Ishikawa (cell line): Measurements from ENCODE around the gene SYCN.

Experiments
- CEBPB ChIP-seq: IDR thresholded peaks from 2 replicates; pipeline ENCODE4 v1.6.1; 2012
- CREB1 ChIP-seq: IDR thresholded peaks from 2 replicates; pipeline ENCODE4 v1.6.1; 2012; ENCODE audit warnings: low read depth
- EGR1 ChIP-seq: IDR thresholded peaks from 2 replicates; pipeline ENCODE4 v1.6.1; 2012
- EP300 ChIP-seq: IDR thresholded peaks from 2 replicates; pipeline ENCODE4 v1.6.1; 2012; ENCODE audit warnings: borderline replicate concordance
- FOXM1 ChIP-seq: IDR thresholded peaks from 2 replicates; pipeline ENCODE4 v1.6.1; 2012; ENCODE audit warnings: low read depth, borderline replicate concordance
- NFIC ChIP-seq: IDR thresholded peaks from 2 replicates; pipeline ENCODE4 v1.6.1; 2012
- RAD21 ChIP-seq: IDR thresholded peaks from 2 replicates; pipeline ENCODE4 v1.6.1; 2012; ENCODE audit warnings: low read depth
- TAF1 ChIP-seq: IDR thresholded peaks from 2 replicates; pipeline ENCODE4 v1.6.1; 2012; ENCODE audit warnings: low read depth, mild to moderate bottlenecking
- TCF12 ChIP-seq: IDR thresholded peaks from 2 replicates; pipeline ENCODE4 v1.6.1; 2012; ENCODE audit warnings: low read depth
- TEAD4 ChIP-seq: IDR thresholded peaks from 2 replicates; pipeline ENCODE4 v1.6.1; 2012
- YY1 ChIP-seq: IDR thresholded peaks from 2 replicates; pipeline ENCODE4 v1.6.1; 2012; ENCODE audit warnings: low read depth
- ZBTB7A ChIP-seq: IDR thresholded peaks from 2 replicates; pipeline ENCODE4 v1.6.1; 2012; ENCODE audit warnings: low read depth
- TF ChIP-seq, protein P1 (sequence below): IDR thresholded peaks from 2 replicates; pipeline ENCODE4 v1.6.1; 2012; ENCODE audit warnings: low read depth, mild to moderate bottlenecking
- TF ChIP-seq, protein P2 (sequence below): IDR thresholded peaks from 2 replicates; pipeline ENCODE4 v1.6.1; 2012
- TF ChIP-seq, protein P3 (sequence below): IDR thresholded peaks from 2 replicates; pipeline ENCODE4 v1.6.1; 2012

Gene SYCN

DNA sequence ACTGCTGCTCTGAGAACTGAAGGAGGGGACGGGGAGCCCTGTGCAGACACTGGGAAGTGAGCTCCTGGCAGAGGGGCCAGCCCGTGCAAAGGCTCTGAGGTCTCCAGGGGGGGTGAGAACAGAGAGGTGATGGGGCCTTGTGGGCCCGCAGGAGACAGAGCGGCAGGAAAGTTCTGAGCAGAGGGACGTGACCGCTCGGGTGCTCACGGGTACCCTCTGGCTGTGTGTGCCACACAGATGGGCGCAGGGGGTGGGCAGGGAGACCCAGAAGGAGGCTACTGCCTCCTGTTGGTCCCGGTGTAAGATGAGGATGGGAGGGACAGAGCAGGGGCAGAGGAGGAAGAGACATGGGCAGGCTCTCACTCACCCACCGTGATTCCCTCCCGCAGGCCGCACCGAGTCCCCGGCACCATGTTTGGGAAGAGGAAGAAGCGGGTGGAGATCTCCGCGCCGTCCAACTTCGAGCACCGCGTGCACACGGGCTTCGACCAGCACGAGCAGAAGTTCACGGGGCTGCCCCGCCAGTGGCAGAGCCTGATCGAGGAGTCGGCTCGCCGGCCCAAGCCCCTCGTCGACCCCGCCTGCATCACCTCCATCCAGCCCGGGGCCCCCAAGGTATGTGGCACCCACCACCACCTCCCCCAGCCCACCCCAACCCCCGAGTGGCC is 34.8 kb downstream of the SYCN start:
- TF ChIP-seq EP300: no peak
- TF ChIP-seq EGR1: no peak
- TF ChIP-seq CREB1: no peak
- TF ChIP-seq TAF1: no peak
- no peak for TF ChIP-seq NFIC
- no peak for TF ChIP-seq CEBPB
- TF ChIP-seq, protein P1, sequence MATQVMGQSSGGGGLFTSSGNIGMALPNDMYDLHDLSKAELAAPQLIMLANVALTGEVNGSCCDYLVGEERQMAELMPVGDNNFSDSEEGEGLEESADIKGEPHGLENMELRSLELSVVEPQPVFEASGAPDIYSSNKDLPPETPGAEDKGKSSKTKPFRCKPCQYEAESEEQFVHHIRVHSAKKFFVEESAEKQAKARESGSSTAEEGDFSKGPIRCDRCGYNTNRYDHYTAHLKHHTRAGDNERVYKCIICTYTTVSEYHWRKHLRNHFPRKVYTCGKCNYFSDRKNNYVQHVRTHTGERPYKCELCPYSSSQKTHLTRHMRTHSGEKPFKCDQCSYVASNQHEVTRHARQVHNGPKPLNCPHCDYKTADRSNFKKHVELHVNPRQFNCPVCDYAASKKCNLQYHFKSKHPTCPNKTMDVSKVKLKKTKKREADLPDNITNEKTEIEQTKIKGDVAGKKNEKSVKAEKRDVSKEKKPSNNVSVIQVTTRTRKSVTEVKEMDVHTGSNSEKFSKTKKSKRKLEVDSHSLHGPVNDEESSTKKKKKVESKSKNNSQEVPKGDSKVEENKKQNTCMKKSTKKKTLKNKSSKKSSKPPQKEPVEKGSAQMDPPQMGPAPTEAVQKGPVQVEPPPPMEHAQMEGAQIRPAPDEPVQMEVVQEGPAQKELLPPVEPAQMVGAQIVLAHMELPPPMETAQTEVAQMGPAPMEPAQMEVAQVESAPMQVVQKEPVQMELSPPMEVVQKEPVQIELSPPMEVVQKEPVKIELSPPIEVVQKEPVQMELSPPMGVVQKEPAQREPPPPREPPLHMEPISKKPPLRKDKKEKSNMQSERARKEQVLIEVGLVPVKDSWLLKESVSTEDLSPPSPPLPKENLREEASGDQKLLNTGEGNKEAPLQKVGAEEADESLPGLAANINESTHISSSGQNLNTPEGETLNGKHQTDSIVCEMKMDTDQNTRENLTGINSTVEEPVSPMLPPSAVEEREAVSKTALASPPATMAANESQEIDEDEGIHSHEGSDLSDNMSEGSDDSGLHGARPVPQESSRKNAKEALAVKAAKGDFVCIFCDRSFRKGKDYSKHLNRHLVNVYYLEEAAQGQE: no peak
- TF ChIP-seq, protein P2, sequence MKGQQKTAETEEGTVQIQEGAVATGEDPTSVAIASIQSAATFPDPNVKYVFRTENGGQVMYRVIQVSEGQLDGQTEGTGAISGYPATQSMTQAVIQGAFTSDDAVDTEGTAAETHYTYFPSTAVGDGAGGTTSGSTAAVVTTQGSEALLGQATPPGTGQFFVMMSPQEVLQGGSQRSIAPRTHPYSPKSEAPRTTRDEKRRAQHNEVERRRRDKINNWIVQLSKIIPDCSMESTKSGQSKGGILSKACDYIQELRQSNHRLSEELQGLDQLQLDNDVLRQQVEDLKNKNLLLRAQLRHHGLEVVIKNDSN: no peak
- TF ChIP-seq RAD21: no peak
- TF ChIP-seq FOXM1: no peak
- no peak for TF ChIP-seq ZBTB7A
- TF ChIP-seq TEAD4: no peak
- TF ChIP-seq, protein P3, sequence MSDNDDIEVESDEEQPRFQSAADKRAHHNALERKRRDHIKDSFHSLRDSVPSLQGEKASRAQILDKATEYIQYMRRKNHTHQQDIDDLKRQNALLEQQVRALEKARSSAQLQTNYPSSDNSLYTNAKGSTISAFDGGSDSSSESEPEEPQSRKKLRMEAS: no peak
- TF ChIP-seq TCF12: no peak
- TF ChIP-seq YY1: no peak

DNA sequence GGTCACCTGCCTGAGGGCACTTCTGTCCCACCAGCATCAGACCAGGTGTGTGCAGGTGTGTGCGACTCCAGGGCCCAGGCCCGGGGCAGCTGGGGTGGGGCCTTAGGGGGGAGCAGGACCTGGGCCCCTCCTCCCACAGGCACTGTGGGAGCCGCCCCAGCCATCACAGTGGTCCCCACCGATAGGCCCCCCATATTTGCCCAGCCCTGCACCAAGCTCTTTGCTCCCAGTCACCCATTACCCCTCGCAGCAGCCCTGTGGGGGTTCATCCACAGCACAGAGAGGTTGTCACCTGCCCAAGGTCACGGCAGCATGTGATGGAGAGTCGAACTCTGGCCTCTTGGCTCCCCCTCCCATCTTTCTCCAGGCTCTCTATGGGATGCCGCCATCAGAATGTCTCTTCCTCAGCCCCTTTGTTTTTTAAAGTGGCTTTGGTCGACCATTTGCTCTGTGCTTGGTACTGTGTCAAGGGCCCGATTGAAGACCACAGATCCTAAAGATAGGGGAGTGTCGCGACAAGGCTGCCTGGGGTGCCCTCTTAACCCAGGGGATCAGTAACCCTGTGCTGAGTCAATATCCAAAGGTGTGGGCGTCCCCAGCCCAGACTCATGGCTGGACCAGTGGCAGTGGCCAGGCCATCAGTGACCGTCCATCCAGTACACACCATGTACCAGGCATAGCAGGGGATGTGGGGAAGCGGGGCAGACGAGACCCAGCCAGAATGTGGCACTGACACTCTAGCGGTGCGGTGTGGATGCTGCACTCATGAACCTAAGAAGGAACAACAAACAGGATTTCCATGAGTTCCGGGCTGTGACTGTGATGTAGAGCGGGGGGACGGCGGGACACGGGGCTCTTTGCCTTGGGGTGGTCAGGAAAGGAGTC is 35.6 kb downstream of the SYCN start:
- no peak for TF ChIP-seq NFIC
- TF ChIP-seq FOXM1: no peak
- no peak for TF ChIP-seq EP300
- TF ChIP-seq EGR1: no peak
- TF ChIP-seq CREB1: no peak
- TF ChIP-seq TCF12: no peak
- no peak for TF ChIP-seq TAF1
- TF ChIP-seq, protein P2: no peak
- TF ChIP-seq, protein P3: no peak
- TF ChIP-seq, protein P1: no peak
- TF ChIP-seq ZBTB7A: no peak

DNA sequence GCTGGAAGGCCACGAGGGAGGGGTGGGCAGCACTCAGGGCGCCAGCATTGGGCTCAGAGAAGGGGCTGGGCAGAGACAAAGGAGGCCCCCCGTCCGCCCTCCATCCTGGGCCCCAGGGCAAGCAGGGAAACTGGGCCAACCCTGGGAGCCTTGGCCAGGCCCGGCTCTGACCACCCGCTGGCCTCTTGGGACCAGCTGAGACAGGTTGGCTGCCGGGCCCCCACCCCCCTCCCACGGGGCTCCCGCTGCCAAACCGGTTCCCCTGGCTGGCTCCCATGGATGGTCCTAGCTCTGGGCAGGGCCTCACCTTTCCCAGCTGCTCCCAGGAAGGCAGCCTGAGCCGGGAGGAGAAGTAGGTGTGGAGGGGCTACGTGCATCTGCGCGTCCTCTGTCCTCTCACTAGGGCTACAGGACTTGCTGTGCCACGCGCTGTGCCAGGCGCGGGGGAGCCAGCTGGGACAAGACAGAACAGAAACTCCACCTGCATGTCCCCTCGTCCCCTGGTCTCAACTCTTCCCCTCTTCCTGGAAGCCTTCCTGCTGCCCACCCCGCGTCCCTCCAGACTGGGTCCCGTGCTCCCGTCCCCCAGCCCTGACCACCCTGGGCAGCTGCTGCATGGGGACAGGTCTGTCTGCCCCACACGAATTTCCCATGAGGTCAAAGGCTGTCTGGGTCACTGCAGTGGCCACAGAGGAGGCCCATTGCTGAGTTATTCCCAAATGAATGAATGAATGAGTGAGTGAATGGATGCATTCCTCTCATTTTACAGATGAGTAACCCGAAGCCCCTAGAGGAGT is 36.4 kb downstream of the SYCN start:
- TF ChIP-seq TAF1 (no peak; the same call in 1 of the 2 replicates), TCF12 (peak; percentile 90), ZBTB7A (peak; percentile 50), NFIC (peak; percentile 71), EGR1 (peak; percentile 59; the same call in 1 of the 2 replicates), TEAD4 (peak; percentile 66), YY1 (peak; percentile 59; the same call in 1 of the 2 replicates), FOXM1 (peak; percentile 42; the same call in 1 of the 2 replicates), RAD21 (peak; percentile 20; the same call in 1 of the 2 replicates), CEBPB (no peak; the same call in 1 of the 2 replicates), EP300 (peak; percentile 75), CREB1 (no peak)
- TF ChIP-seq, protein P3: peak; percentile 77
- TF ChIP-seq, protein P1: no peak
- TF ChIP-seq, protein P2: peak; percentile 64
